Measurements from ENCODE around the gene TENT5C.

TENT5C gene

GRCh38 chr1:117633936-117634335, 28.1 kb downstream of the TENT5C start:
- Histone ChIP-seq H3K4me1 (ENCODE audit: insufficient read depth, low read length, poor library complexity, severe bottlenecking) (peaks cover 21% of the 10 kb centered on the region), H3K27me3 (ENCODE audit: insufficient read depth, low read length, poor library complexity, severe bottlenecking) (no peaks in the 10 kb centered on the region), H3K4me2 (ENCODE audit: low read depth, low read length, poor library complexity, severe bottlenecking) (no peak overlapping the region), H2AFZ (ENCODE audit: low read length) (no peak overlapping the region), H3K9me3 (ENCODE audit: insufficient read depth, low read depth, low read length) (no peaks in the 10 kb centered on the region), H3K9ac (ENCODE audit: low read depth, low read length, poor library complexity, severe bottlenecking) (no peak overlapping the region), H3K4me3 (ENCODE audit: low read length, poor library complexity, severe bottlenecking) (no peak overlapping the region), H3K9me2 (replicated peaks; ENCODE audit: low read depth, low read length) (no peaks in the 10 kb centered on the region), H3F3A (ENCODE audit: low read depth) (no peaks in the 10 kb centered on the region), H4K20me1 (ENCODE audit: insufficient read depth, low read length, poor library complexity, severe bottlenecking) (no peaks in the 10 kb centered on the region), H3K36me3 (ENCODE audit: insufficient read depth, low read length) (no peaks in the 10 kb centered on the region; the same call in 1 of the 2 replicates), H3K79me2 (ENCODE audit: insufficient read depth, low read length) (no peaks in the 10 kb centered on the region)
- TF ChIP-seq EZH2phosphoT487 (IDR thresholded peaks at IDR 0.05; ENCODE audit: borderline replicate concordance) (no peak), CTCF (conservative IDR thresholded peaks at IDR 0.05; ENCODE audit: low read length) (no peak)

GRCh38 chr1:117634631-117635030, 28.8 kb downstream of the TENT5C start:
- H3K27me3 ChIP-seq (ENCODE audit: insufficient read depth, low read length, poor library complexity, severe bottlenecking) = no peaks in the 10 kb centered on the region
- TF ChIP-seq CTCF (conservative IDR thresholded peaks at IDR 0.05; ENCODE audit: low read length) (no peak), EZH2phosphoT487 (IDR thresholded peaks at IDR 0.05; ENCODE audit: borderline replicate concordance) (no peak)
- no peaks in the 10 kb centered on the region for H3K9me3 ChIP-seq (ENCODE audit: insufficient read depth, low read depth, low read length)
- H3F3A ChIP-seq (ENCODE audit: low read depth) = no peaks in the 10 kb centered on the region
- peaks cover 21% of the 10 kb centered on the region for H3K4me1 ChIP-seq (ENCODE audit: insufficient read depth, low read length, poor library complexity, severe bottlenecking)
- no peaks in the 10 kb centered on the region for H3K36me3 ChIP-seq (ENCODE audit: insufficient read depth, low read length)
- H3K9me2 ChIP-seq (replicated peaks; ENCODE audit: low read depth, low read length) = no peaks in the 10 kb centered on the region
- no peak overlapping the region for H3K4me2 ChIP-seq (ENCODE audit: low read depth, low read length, poor library complexity, severe bottlenecking)
- no peak overlapping the region for H3K9ac ChIP-seq (ENCODE audit: low read depth, low read length, poor library complexity, severe bottlenecking)
- no peak overlapping the region for H2AFZ ChIP-seq (ENCODE audit: low read length)
- no peak overlapping the region for H3K4me3 ChIP-seq (ENCODE audit: low read length, poor library complexity, severe bottlenecking)
- H4K20me1 ChIP-seq (ENCODE audit: insufficient read depth, low read length, poor library complexity, severe bottlenecking) = no peaks in the 10 kb centered on the region
- no peaks in the 10 kb centered on the region for H3K79me2 ChIP-seq (ENCODE audit: insufficient read depth, low read length)

- Histone ChIP-seq H3K9me3 (ENCODE audit: insufficient read depth, low read depth, low read length) (no peaks in the 10 kb centered on the region), H3K4me3 (ENCODE audit: low read length, poor library complexity, severe bottlenecking) (no peak overlapping the region), H3K9ac (ENCODE audit: low read depth, low read length, poor library complexity, severe bottlenecking) (no peak overlapping the region), H3K9me2 (replicated peaks; ENCODE audit: low read depth, low read length) (no peaks in the 10 kb centered on the region), H3K4me1 (ENCODE audit: insufficient read depth, low read length, poor library complexity, severe bottlenecking) (peaks cover 21% of the 10 kb centered on the region), H3K4me2 (ENCODE audit: low read depth, low read length, poor library complexity, severe bottlenecking) (no peak overlapping the region), H3K36me3 (ENCODE audit: insufficient read depth, low read length) (no peaks in the 10 kb centered on the region), H3K27me3 (ENCODE audit: insufficient read depth, low read length, poor library complexity, severe bottlenecking) (no peaks in the 10 kb centered on the region), H3K79me2 (ENCODE audit: insufficient read depth, low read length) (no peaks in the 10 kb centered on the region), H3F3A (ENCODE audit: low read depth) (no peaks in the 10 kb centered on the region), H2AFZ (ENCODE audit: low read length) (no peak overlapping the region), H4K20me1 (ENCODE audit: insufficient read depth, low read length, poor library complexity, severe bottlenecking) (no peaks in the 10 kb centered on the region)
- TF ChIP-seq CTCF (conservative IDR thresholded peaks at IDR 0.05; ENCODE audit: low read length) (no peak), EZH2phosphoT487 (IDR thresholded peaks at IDR 0.05; ENCODE audit: borderline replicate concordance) (no peak)
These were observed 30.0 kb downstream of the TENT5C start for GRCh38 chr1:117635805-117636204.
